Caco-2 (cell line): ENCODE data around the gene CACNA1C. TPM values are rescaled to one million over a fixed set of nuclear protein-coding genes. Genes with fewer than 3 reads are reported as not detected.

Experiments
- BruUV-seq: library from RNA; stranded (reverse); fragments of 400-500 nt; replicated peaks from 2 replicates; lab custom pipeline; 2021; lab: Mats Ljungman, UMichigan
- CTCF ChIA-PET: fragments of 300-600 bp; sonication (Branson Sonifier 250); formaldehyde crosslinking; loops from one replicate; lab custom pipeline; 2022; ENCODE audit warnings: antibody characterized with exemption; lab: Charles Lee
- POLR2A ChIA-PET: fragments of 300-600 bp; sonication (Branson Sonifier 250); formaldehyde crosslinking; loops from one replicate; lab custom pipeline; 2022; ENCODE audit warnings: antibody characterized with exemption; lab: Charles Lee
- DNase-seq, 2 experiments: peaks; one replicate each; pipeline versions ENCODE4 v3.0.0 to v3.0.0-alpha.2; 2020 to 2022
- H3K27me3 ChIP-seq: replicated peaks from 2 replicates; pipeline ENCODE4 v1.6.0; 2011; ENCODE audit warnings: low read length; ENCODE audit not compliant: control insufficient read depth, insufficient read depth
- H3K36me3 ChIP-seq: 2 replicates; pipeline ENCODE4 v1.5.1; 2011; ENCODE audit warnings: low read length; ENCODE audit not compliant: control insufficient read depth, insufficient read depth
- H3K4me1 ChIP-seq: fragments of 250-450 bp; sonication (Bioruptor Pico); 2 replicates; pipeline ENCODE4 v1.5.1; 2020; ENCODE audit warnings: mild to moderate bottlenecking
- H3K4me3 ChIP-seq: 2 replicates; pipeline ENCODE4 v1.5.1; 2011; ENCODE audit warnings: low read depth, mild to moderate bottlenecking, control low read depth, low read length
- H3K9me3 ChIP-seq: fragments of 250-450 bp; sonication (Bioruptor Pico); 2 replicates; pipeline ENCODE4 v1.5.1; 2020; ENCODE audit warnings: mild to moderate bottlenecking, moderate library complexity
- H3K27ac Mint-ChIP-seq: one replicate; pipeline ENCODE4 v1.8.0; 2022; ENCODE audit warnings: mixed read lengths; ENCODE audit not compliant: unreplicated experiment
- H3K27me3 Mint-ChIP-seq: one replicate; pipeline ENCODE4 v1.8.0; 2022; ENCODE audit warnings: mixed read lengths; ENCODE audit not compliant: insufficient read depth, unreplicated experiment
- H3K36me3 Mint-ChIP-seq: one replicate; pipeline ENCODE4 v1.8.0; 2022; ENCODE audit warnings: mild to moderate bottlenecking, mixed read lengths; ENCODE audit not compliant: insufficient read depth, unreplicated experiment
- H3K4me1 Mint-ChIP-seq: one replicate; pipeline ENCODE4 v1.8.0; 2022; ENCODE audit warnings: low read depth, mixed read lengths; ENCODE audit not compliant: unreplicated experiment
- H3K4me3 Mint-ChIP-seq: one replicate; pipeline ENCODE4 v1.8.0; 2022; ENCODE audit warnings: mild to moderate bottlenecking, moderate library complexity, mixed read lengths; ENCODE audit not compliant: unreplicated experiment
- H3K9me3 Mint-ChIP-seq: one replicate; pipeline ENCODE4 v1.8.0; 2022; ENCODE audit warnings: mixed read lengths; ENCODE audit not compliant: unreplicated experiment
- intact Hi-C: fragments of 100-400 bp; cut with micrococcal nuclease; formaldehyde crosslinking; loops from one replicate; pipeline ENCODE4 v1.10.0; 2022; ENCODE audit not compliant: unreplicated experiment
- total RNA-seq: library from RNA; stranded (reverse); gene quantifications from 2 replicates; pipeline ENCODE4 v1.2.3, GENCODE V29; 2022
- TF ChIP-seq, protein P1 (sequence below), 2 experiments: fragments of 200-600 bp in 1 of 2; IDR thresholded peaks; 1 replicate in 1 of 2; 2 replicates in 1 of 2; pipeline versions ENCODE4 v1.5.1 to v1.8.0; 2011 to 2022; ENCODE audit warnings: antibody characterized with exemption in 1 of 2, control low read depth in 1 of 2, inconsistent platforms in 1 of 2, low read depth in 1 of 2, low read length in 1 of 2, mild to moderate bottlenecking in 1 of 2, moderate library complexity in 1 of 2; ENCODE audit not compliant: insufficient read depth in 1 of 2, severe bottlenecking in 1 of 2, unreplicated experiment in 1 of 2

The CACNA1C gene
- total RNA-seq, 1 experiment from 2014 or later, result not detected

DNA sequence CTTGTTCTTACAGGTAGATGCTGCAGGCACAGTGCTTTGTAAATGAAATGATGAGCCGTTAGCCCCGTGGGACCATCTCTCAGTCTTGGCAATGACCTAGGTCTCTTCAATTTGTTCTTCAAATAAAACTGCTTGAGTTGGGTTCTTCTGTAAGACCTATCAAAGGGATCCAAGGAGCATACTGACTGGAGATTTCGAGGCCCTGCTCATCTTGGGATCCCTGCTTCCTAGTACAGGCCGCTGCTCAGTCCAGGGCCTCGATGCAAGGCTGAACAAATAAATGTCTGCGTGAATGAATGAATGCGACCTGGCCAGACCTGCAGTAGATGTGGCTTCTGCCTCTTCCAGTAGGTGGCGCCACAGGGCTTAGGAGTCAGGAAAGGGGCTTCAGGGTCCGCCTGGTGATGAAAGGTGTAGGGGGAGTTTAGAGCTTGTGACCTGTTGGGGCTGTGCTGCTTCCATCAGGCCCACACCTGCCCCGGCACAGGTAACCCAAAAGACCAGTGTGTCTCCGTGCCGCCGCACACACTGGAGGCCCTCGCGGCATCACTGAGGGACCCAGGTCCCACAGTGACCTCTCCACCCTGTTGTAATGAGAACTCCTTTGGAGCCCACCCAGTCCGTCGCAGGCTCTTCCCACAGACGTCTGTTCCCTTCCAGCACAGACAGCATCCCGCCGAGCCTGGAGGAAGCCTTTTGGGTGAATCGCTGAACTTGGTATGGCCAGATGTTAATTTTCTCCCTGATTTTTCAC is 4.4 kb downstream of the CACNA1C start:
- Histone ChIP-seq H3K36me3 (no peaks in the 10 kb centered on the region), H3K9me3 (no peaks in the 10 kb centered on the region), H3K4me1 (peaks cover 4% of the 10 kb centered on the region; the same call in 1 of the 2 replicates), H3K4me3 (no peak overlapping the region), H3K27me3 (peaks cover 19% of the 10 kb centered on the region)
- ChIA-PET POLR2A (no interaction called here), CTCF (interaction anchor here (0.6 to 1.0 kb wide), 4 partner anchors 88 to 227 kb away, joined by 3 read pairs; no protein-coding TSS in a partner anchor)
- Mint-ChIP-seq H3K27ac (no peak overlapping the region), H3K4me1 (no peaks in the 10 kb centered on the region), H3K9me3 (no peaks in the 10 kb centered on the region), H3K27me3 (peaks cover 49% of the 10 kb centered on the region), H3K36me3 (no peaks in the 10 kb centered on the region), H3K4me3 (no peak overlapping the region)
- no TSS peak for BruUV-seq
- TF ChIP-seq, protein P1, sequence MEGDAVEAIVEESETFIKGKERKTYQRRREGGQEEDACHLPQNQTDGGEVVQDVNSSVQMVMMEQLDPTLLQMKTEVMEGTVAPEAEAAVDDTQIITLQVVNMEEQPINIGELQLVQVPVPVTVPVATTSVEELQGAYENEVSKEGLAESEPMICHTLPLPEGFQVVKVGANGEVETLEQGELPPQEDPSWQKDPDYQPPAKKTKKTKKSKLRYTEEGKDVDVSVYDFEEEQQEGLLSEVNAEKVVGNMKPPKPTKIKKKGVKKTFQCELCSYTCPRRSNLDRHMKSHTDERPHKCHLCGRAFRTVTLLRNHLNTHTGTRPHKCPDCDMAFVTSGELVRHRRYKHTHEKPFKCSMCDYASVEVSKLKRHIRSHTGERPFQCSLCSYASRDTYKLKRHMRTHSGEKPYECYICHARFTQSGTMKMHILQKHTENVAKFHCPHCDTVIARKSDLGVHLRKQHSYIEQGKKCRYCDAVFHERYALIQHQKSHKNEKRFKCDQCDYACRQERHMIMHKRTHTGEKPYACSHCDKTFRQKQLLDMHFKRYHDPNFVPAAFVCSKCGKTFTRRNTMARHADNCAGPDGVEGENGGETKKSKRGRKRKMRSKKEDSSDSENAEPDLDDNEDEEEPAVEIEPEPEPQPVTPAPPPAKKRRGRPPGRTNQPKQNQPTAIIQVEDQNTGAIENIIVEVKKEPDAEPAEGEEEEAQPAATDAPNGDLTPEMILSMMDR (IDR thresholded peaks at IDR 0.05; ENCODE audit: insufficient read depth in 1 of 2, low read depth in 1 of 2, low read length in 1 of 2, severe bottlenecking in 1 of 2, unreplicated experiment in 1 of 2), result peak; percentile 83 to 87
- intact Hi-C loops, result loop anchor here (1.0 kb wide), 1 partner anchor 234 kb away; no protein-coding TSS in a partner anchor
- peak; percentile 78 to 84 for DNase-seq

GRCh38 chr12:2057795-2058408 is 5.1 kb downstream of the CACNA1C start:
- ChIA-PET POLR2A (no interaction called here), CTCF (interaction anchor here (0.6 to 1.0 kb wide), 4 partner anchors 88 to 227 kb away, joined by 3 read pairs; no protein-coding TSS in a partner anchor)
- H3K36me3 Mint-ChIP-seq, result no peaks in the 10 kb centered on the region
- Histone ChIP-seq H3K27me3 (peaks cover 19% of the 10 kb centered on the region), H3K4me1 (peaks cover 4% of the 10 kb centered on the region; the same call in 1 of the 2 replicates), H3K9me3 (no peaks in the 10 kb centered on the region), H3K36me3 (no peaks in the 10 kb centered on the region), H3K4me3 (no peak overlapping the region)
- intact Hi-C loops, result loop anchor here (1.0 kb wide), 1 partner anchor 233 kb away; no protein-coding TSS in a partner anchor
- TF ChIP-seq, protein P1 (IDR thresholded peaks at IDR 0.05; ENCODE audit: insufficient read depth in 1 of 2, low read depth in 1 of 2, low read length in 1 of 2, severe bottlenecking in 1 of 2, unreplicated experiment in 1 of 2), result no peak
- no TSS peak for BruUV-seq
- H3K27ac Mint-ChIP-seq, result no peak overlapping the region
- no peak for DNase-seq
- H3K9me3 Mint-ChIP-seq, result no peaks in the 10 kb centered on the region
- H3K27me3 Mint-ChIP-seq, result peaks cover 53% of the 10 kb centered on the region
- no peaks in the 10 kb centered on the region for H3K4me1 Mint-ChIP-seq
- no peak overlapping the region for H3K4me3 Mint-ChIP-seq

DNA sequence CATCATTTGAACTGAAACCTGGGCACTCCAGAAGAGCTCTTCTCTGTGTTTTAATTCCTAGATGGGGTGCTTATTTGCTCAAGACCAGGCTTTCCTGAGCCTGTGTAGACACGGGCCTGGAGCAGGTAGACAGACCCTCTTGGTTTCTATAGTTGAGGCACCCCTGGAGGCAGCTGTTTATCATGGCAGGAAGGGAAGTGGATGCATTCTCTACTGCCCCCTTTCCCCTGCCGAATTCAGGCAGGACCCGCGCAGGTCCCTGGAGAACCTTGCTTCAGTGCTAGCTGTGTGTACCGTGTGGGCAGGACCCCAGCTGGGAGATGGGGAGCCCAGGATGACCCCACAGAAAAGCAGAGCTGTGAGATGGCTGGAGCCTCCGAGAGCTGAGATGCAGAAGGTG is 6.0 kb downstream of the CACNA1C start:
- H3K9me3 ChIP-seq, result no peaks in the 10 kb centered on the region
- H3K27me3 ChIP-seq, result peaks cover 17% of the 10 kb centered on the region
- H3K4me3 Mint-ChIP-seq, result no peak overlapping the region
- CTCF ChIA-PET, result interaction anchor here (0.6 kb wide), 1 partner anchor 215 kb away, joined by 3 read pairs; no protein-coding TSS in a partner anchor
- no peaks in the 10 kb centered on the region for H3K4me1 ChIP-seq
- no peaks in the 10 kb centered on the region for H3K36me3 Mint-ChIP-seq
- H3K27ac Mint-ChIP-seq, result no peak overlapping the region
- no peaks in the 10 kb centered on the region for H3K9me3 Mint-ChIP-seq
- H3K4me3 ChIP-seq, result no peak overlapping the region
- TF ChIP-seq, protein P1 (IDR thresholded peaks at IDR 0.05; ENCODE audit: insufficient read depth in 1 of 2, low read depth in 1 of 2, low read length in 1 of 2, severe bottlenecking in 1 of 2, unreplicated experiment in 1 of 2), result peak in 1 of 2 experiments; percentile 17
- POLR2A ChIA-PET, result no interaction called here
- H3K27me3 Mint-ChIP-seq, result peaks cover 55% of the 10 kb centered on the region
- no peaks in the 10 kb centered on the region for H3K36me3 ChIP-seq
- intact Hi-C loops, result no loop called here
- no TSS peak for BruUV-seq
- no peak for DNase-seq
- no peaks in the 10 kb centered on the region for H3K4me1 Mint-ChIP-seq
